ENCODE data around the gene FNTB. TPM values are rescaled to one million over a fixed set of nuclear protein-coding genes. Genes with fewer than 3 reads are reported as not detected.

The FNTB gene
- total and polyA plus RNA-seq, 9 of the 15 experiments (the other 6 are each of a cell fraction or from before 2014, with no cell fraction given): 6.9 to 23.2 (median 12.2) TPM

GRCh38 chr14:64990296-64990695 lies 3.6 kb downstream of the FNTB start (continued):
- no peak for TF ChIP-seq PATZ1 (CRISPR knock-in tag; IDR thresholded peaks at IDR 0.05; ENCODE audit: borderline replicate concordance)
- TF ChIP-seq ZBTB7A (IDR thresholded peaks at IDR 0.05; ENCODE audit: borderline replicate concordance, control insufficient read depth, low read depth, low read length): no peak

GRCh38 chr14:64990939-64991338 lies 4.2 kb downstream of the FNTB start:
- in situ Hi-C loops (cut with MboI): no loop called here
- Histone ChIP-seq H3K9me3 (replicated peaks; ENCODE audit: control insufficient read depth, insufficient read depth, low read depth, low read length) (no peaks in the 10 kb centered on the region), H4K20me1 (replicated peaks; ENCODE audit: control insufficient read depth, insufficient read depth, low read length) (no peaks in the 10 kb centered on the region), H3K36me3 (ENCODE audit: control insufficient read depth, insufficient read depth, low read length) (no peaks in the 10 kb centered on the region), H3K27me3 (ENCODE audit: control insufficient read depth in 2 of 2, insufficient read depth in 2 of 2, low read length in 2 of 2) (no peaks in the 10 kb centered on the region; a peak in 1 of 5 replicates), H3K4me3 (no peak overlapping the region), H3K9me1 (ENCODE audit: control insufficient read depth, insufficient read depth, low read length) (no peaks in the 10 kb centered on the region), H3K4me1 (replicated peaks in 1 of 2; ENCODE audit: control insufficient read depth in 2 of 2, insufficient read depth in 2 of 2, low read length in 2 of 2) (peaks cover 0 to 4% of the 10 kb centered on the region in 2 experiments; a peak in 3 of 5 replicates), H2AFZ (ENCODE audit: low read depth, low read length) (no peak overlapping the region), H3K9ac (ENCODE audit: insufficient read depth in 1 of 2, low read depth in 2 of 2, low read length in 2 of 2) (no peak overlapping the region), H3K79me2 (ENCODE audit: control insufficient read depth, insufficient read depth, low read length) (peaks cover 34% of the 10 kb centered on the region), H3K4me2 (ENCODE audit: insufficient read depth, low read length) (no peak overlapping the region), H3K27ac (ENCODE audit: extremely low read depth, low read depth, low read length) (no peak overlapping the region)
- ChIA-PET CTCF (ENCODE audit: low intra/inter-chr PET ratio) (no interaction called here), POLR2A (interaction anchor here (0.6 to 1.1 kb wide), 3 partner anchors 15 to 248 kb away, joined by 3 to 4 read pairs (median 4); no protein-coding TSS in a partner anchor)
- intact Hi-C loops (cut with micrococcal nuclease): no loop called here
- no TSS peak for BruUV-seq (replicated peaks)
- 81% methylated on average over 2 of the region's 4 CpGs for WGBS (ENCODE audit: insufficient coverage, low coverage, missing lambda C conversion rate)
- no peak for FAIRE-seq
- ATAC-seq: no peak
- TF ChIP-seq HOXB6 (CRISPR knock-in tag; IDR thresholded peaks at IDR 0.05; ENCODE audit: borderline replicate concordance) (no peak), ZMIZ1 (IDR thresholded peaks at IDR 0.05; ENCODE audit: low read depth in 2 of 2, low read length in 2 of 2) (no peak), RFX1 (IDR thresholded peaks at IDR 0.05) (no peak), SREBF2 (CRISPR knock-in tag; IDR thresholded peaks at IDR 0.05) (no peak), BRF1 (IDR thresholded peaks at IDR 0.05; ENCODE audit: borderline replicate concordance, extremely low read depth, insufficient read length) (no peak), POLR3G (IDR thresholded peaks at IDR 0.05; ENCODE audit: extremely low read depth, insufficient read length, insufficient replicate concordance) (no peak), TEAD1 (CRISPR knock-in tag; IDR thresholded peaks at IDR 0.05) (no peak)
- DNase-seq (ENCODE audit: extremely low read depth in 1 of 4, low spot score in 3 of 4): no peak

Measured in K562 (cell line).